ENCODE results near the gene BRD3.

The BRD3 gene

GRCh38 chr9:134010310-134011173 lies 57.3 kb downstream of the BRD3 start:
- DNase-seq: no peak

GRCh38 chr9:134007571-134007970 lies 60.3 kb downstream of the BRD3 start:
- DNase-seq: no peak

- no peak for DNase-seq
Measured at GRCh38 chr9:134007150-134007549, 60.7 kb downstream of the BRD3 start.

GRCh38 chr9:134005381-134005780 lies 62.4 kb downstream of the BRD3 start:
- no peak for DNase-seq

- no peak for DNase-seq
Measured at GRCh38 chr9:134004881-134005280, 62.9 kb downstream of the BRD3 start.

GRCh38 chr9:134004131-134004873 lies 63.5 kb downstream of the BRD3 start:
- no peak for DNase-seq

GRCh38 chr9:134003237-134003636 lies 64.6 kb downstream of the BRD3 start:
- DNase-seq: no peak

GRCh38 chr9:134002796-134003195 lies 65.0 kb downstream of the BRD3 start:
- DNase-seq: no peak

GRCh38 chr9:133999851-134000265 lies 68.0 kb downstream of the BRD3 start:
- DNase-seq: no peak

- DNase-seq: no peak
Measured at GRCh38 chr9:133998915-133999595, 68.8 kb downstream of the BRD3 start.

GRCh38 chr9:133997584-133997983 lies 70.2 kb downstream of the BRD3 start:
- no peak for DNase-seq

- no peak for DNase-seq
Measured at GRCh38 chr9:133996531-133997520, 71.0 kb downstream of the BRD3 start.

GRCh38 chr9:133995012-133995896 lies 72.6 kb downstream of the BRD3 start:
- DNase-seq: no peak

GRCh38 chr9:133994353-133995011 lies 73.3 kb downstream of the BRD3 start:
- no peak for DNase-seq

GRCh38 chr9:133993635-133994253 lies 74.1 kb downstream of the BRD3 start:
- DNase-seq: no peak

- DNase-seq: no peak
Measured at GRCh38 chr9:133992780-133993634, 74.8 kb downstream of the BRD3 start.

- DNase-seq: no peak
Measured at GRCh38 chr9:133991964-133992779, 75.7 kb downstream of the BRD3 start, which contains the start of gene VAV2. VAV2 (minus strand) TSS chr9:133992324; CDS start chr9:133992278, 46 bp downstream.
